Heart left ventricle (tissue), 16 donors: Measurements from ENCODE around the gene CACTIN. TPM values are rescaled to one million over a fixed set of nuclear protein-coding genes. Genes with fewer than 3 reads are reported as not detected.

ENCODE experiments used
- ATAC-seq, 4 donors: fragments of 200-7000 bp; cut with Tn5 transposase; one replicate each; pipeline ENCODE4 v1.9.1; 2020 to 2022; ENCODE audit warnings: moderate library complexity in 4 of 4, mild to moderate bottlenecking in 3 of 4, moderate number of reproducible peaks in 1 of 4
- DNase-seq, 5 donors: peaks; one replicate each; pipeline ENCODE4 v3.0.0-alpha.2; 2020
- H3K27ac ChIP-seq, 12 donors: fragments of 200-600 bp; sonication (generic) in 4 of 12; one replicate each; pipeline versions ENCODE4 v1.5.0 to v1.8.0; 2016 to 2022; ENCODE audit warnings: mild to moderate bottlenecking in 2 of 12
- H3K27me3 ChIP-seq, 9 donors: fragments of 200-600 bp; sonication (generic) in 2 of 9; one replicate each; pipeline versions ENCODE4 v1.5.1 to v1.8.0; 2016 to 2022; ENCODE audit warnings: mild to moderate bottlenecking in 3 of 9
- H3K36me3 ChIP-seq, 9 donors: fragments of 200-600 bp; sonication (generic) in 2 of 9; one replicate each; pipeline versions ENCODE4 v1.5.0 to v1.8.0; 2018 to 2022; ENCODE audit warnings: mild to moderate bottlenecking in 2 of 9
- H3K4me1 ChIP-seq, 12 donors: fragments of 200-600 bp; sonication (generic) in 4 of 12; one replicate each; pipeline versions ENCODE4 v1.5.0 to v1.8.0; 2016 to 2022; ENCODE audit warnings: mild to moderate bottlenecking in 3 of 12
- H3K4me3 ChIP-seq, 12 donors: fragments of 200-600 bp; sonication (generic) in 4 of 12; one replicate each; pipeline versions ENCODE4 v1.5.0 to v1.8.0; 2017 to 2022; ENCODE audit warnings: mild to moderate bottlenecking in 9 of 12, moderate library complexity in 4 of 12
- H3K9me3 ChIP-seq, 12 donors: fragments of 200-600 bp; sonication (generic) in 4 of 12; one replicate each; pipeline versions ENCODE4 v1.5.0 to v1.8.0; 2016 to 2022; ENCODE audit warnings: mild to moderate bottlenecking in 1 of 12
- POLR2A ChIP-seq, 2 donors: fragments of 450-650 bp; IDR thresholded peaks; one replicate each; pipeline ENCODE4 v1.6.1; 2017; ENCODE audit warnings: antibody characterized with exemption in 2 of 2, mild to moderate bottlenecking in 2 of 2, moderate library complexity in 2 of 2
- WGBS, 4 donors: extraction: QIAGEN DNeasy Blood & Tissue Kit in 2 of 4; methylation state at CpG; one replicate each; pipeline versions ENCODE4 v1.1.5 to v1.1.7; 2013 to 2018; 5-methylcytosine and 5-hydroxymethylcytosine counted together
- intact Hi-C, 10 donors: fragments of 100-400 bp; cut with DNase I; formaldehyde crosslinking; loops; one replicate each; pipeline versions ENCODE4 v1.11.1 to v1.14.2; 2022
- polyA plus RNA-seq, 2 donors: library from polyadenylated mRNA; stranded (reverse); fragments of 200-250 nt; gene quantifications; one replicate each; pipeline ENCODE4 v1.2.3, GENCODE V29; 2013
- total RNA-seq, 9 donors: library from RNA; depleted of rRNA in 2 of 9; stranded (reverse); fragments of >200 nt in 2 of 9; fragmentation: NEBNext Ultra II Directional in 3 of 9; extraction: Animal tissue kit (Norgen Biotek cat#: 25700) in 3 of 9; gene quantifications; one replicate each; pipeline versions ENCODE4 v1.1.0 to v1.2.4, GENCODE V29; 2016 to 2023
- TF ChIP-seq, protein P1 (sequence below), 12 donors: fragments of 200-600 bp; sonication (generic) in 4 of 12; IDR thresholded peaks; one replicate each; pipeline versions ENCODE4 v1.5.0 to v1.8.0; 2018 to 2022; ENCODE audit warnings: antibody characterized with exemption in 12 of 12, mild to moderate bottlenecking in 5 of 12
- donor health status: ischemic (EF 13 %, LVEDD 7.1; RV severe dilation, severe dysfunction).
- donor health status: healthy with polysubstance abuse.
- donor health status: DM: no; HTN: yes; CAD: no.
- donor health status: DM: no; HTN: no; CAD: no.
- donor health status: ischemic (EF 25% LVEDD 6.9; RV normal size, moderate dysfunction).
- donor health status: ischemic (EF 25% LVEDD 5.7; RV mildly dilated, moderate dysfunction).
- donor health status: healthy.
- donor health status: DM: yes; HTN: yes; CAD: no.
- donor health status: ischemic (EF 35%, LVEDD 5.7; RV mildly dilated, moderate dysfunction).
- donor health status: nonischemic (EF 11% LVEDD 7.7; RV severe dilation, severe dysfunction).
- donor health status: DM: yes; HTN: yes; CAD: no.
- donor health status: PGD.
- donor health status: ischemic (EF 29% LVEDD 5.4; RV normal size, mild dysfunction).
- donor health status: nonischemic (EF 23%, LVEDD 6.1; RV moderate dilation, normal function).

Gene CACTIN
- total and polyA plus RNA-seq, 11 donors, result 9.8 to 23.4 (median 14.1) TPM

DNA sequence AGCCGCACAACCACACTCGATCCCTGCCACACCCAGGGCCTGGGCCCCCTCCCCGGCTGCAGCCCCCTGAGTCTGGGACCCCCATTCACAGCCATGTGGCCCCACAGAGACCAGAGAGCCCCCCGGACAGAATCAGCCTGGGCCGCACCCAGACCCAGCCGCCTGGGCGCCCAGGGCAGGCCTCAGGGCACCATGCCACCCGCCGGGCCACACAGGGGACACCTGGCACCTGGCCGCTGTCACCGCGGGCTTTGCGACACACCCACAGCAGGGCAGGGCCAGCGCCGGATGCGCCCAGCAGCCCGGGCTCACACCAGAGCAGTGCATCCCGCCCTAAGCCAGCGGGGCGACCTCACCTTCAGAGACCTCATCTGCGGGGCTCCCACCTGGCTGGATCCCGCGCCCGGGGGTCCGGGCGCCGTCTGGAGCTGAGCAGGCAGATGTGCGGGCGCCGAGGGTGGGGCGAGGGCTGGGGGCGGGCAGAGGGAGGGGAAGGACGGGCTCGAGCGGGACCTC, 20.4 kb downstream of the CACTIN start:
- Histone ChIP-seq H3K27ac (peak overlapping the region; percentile 64 to 97 (median 88)), H3K4me3 (peak overlapping the region; percentile 42 to 84 (median 61)), H3K36me3 (peaks cover 0 to 7% (median 0%) of the 10 kb centered on the region in 9 donors), H3K4me1 (peaks cover 8 to 58% (median 38%) of the 10 kb centered on the region in 12 donors), H3K27me3 (peaks cover 0 to 11% (median 0%) of the 10 kb centered on the region in 9 donors), H3K9me3 (no peaks in the 10 kb centered on the region)
- DNase-seq, result peak in 1 of 5 donors; percentile 23
- intact Hi-C loops, result no loop called here
- WGBS, 4 donors, result 9 to 18% (median 14%) methylated on average over 12 to 35 of the region's 35 CpGs
- ATAC-seq, result peak in 1 of 4 donors; percentile 5
- TF ChIP-seq POLR2A (IDR thresholded peaks at IDR 0.05), result no peak
- TF ChIP-seq, protein P1, sequence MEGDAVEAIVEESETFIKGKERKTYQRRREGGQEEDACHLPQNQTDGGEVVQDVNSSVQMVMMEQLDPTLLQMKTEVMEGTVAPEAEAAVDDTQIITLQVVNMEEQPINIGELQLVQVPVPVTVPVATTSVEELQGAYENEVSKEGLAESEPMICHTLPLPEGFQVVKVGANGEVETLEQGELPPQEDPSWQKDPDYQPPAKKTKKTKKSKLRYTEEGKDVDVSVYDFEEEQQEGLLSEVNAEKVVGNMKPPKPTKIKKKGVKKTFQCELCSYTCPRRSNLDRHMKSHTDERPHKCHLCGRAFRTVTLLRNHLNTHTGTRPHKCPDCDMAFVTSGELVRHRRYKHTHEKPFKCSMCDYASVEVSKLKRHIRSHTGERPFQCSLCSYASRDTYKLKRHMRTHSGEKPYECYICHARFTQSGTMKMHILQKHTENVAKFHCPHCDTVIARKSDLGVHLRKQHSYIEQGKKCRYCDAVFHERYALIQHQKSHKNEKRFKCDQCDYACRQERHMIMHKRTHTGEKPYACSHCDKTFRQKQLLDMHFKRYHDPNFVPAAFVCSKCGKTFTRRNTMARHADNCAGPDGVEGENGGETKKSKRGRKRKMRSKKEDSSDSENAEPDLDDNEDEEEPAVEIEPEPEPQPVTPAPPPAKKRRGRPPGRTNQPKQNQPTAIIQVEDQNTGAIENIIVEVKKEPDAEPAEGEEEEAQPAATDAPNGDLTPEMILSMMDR (IDR thresholded peaks at IDR 0.05), result no peak

DNA sequence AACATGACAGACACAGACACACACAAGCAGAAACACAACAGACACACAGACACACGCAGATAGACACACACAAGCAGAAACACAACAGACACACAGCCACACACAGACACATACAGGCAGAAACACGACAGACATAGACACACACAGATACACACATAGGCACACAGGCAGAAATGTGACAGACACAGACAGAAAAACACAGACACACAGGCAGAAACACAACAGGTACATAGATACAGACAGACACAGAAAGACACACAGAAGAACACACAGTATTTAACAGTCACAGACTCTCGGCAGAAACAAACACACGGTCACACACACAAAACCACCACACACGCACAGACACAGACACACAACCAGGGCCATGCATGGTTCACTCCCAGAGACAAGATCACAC, 20.8 kb downstream of the CACTIN start:
- Histone ChIP-seq H3K27ac (peak overlapping the region in 10 of 12 donors; percentile 78 to 97 (median 88)), H3K4me3 (peak overlapping the region; percentile 42 to 84 (median 61)), H3K36me3 (peaks cover 0 to 3% (median 0%) of the 10 kb centered on the region in 9 donors), H3K4me1 (peaks cover 8 to 58% (median 38%) of the 10 kb centered on the region in 12 donors), H3K9me3 (no peaks in the 10 kb centered on the region), H3K27me3 (peaks cover 0 to 11% (median 0%) of the 10 kb centered on the region in 9 donors)
- no peak for ATAC-seq
- intact Hi-C loops, result no loop called here
- TF ChIP-seq, protein P1 (IDR thresholded peaks at IDR 0.05), result no peak
- no peak for TF ChIP-seq POLR2A (IDR thresholded peaks at IDR 0.05)
- DNase-seq, result no peak
- 36 to 58% (median 50%) methylated on average over 5 of the region's 5 CpGs for WGBS, 4 donors

DNA sequence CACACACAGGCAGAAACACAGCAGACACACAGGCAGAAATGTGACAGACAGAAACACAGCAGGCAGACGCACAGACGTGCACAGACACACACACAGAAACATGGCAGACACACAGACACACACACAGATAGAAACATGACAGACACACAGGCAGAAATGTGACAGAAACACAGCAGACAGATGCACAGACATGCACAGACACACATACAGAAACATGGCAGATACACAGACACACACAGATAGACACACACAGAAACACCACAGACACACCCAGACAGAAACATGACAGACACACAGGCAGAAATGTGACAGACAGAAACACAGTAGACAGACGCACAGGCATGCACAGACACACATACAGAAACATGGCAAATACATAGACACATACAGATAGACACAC, 21.2 kb downstream of the CACTIN start:
- H3K9me3 ChIP-seq, result no peaks in the 10 kb centered on the region
- TF ChIP-seq, protein P1 (IDR thresholded peaks at IDR 0.05), result no peak
- TF ChIP-seq POLR2A (IDR thresholded peaks at IDR 0.05), result no peak
- ATAC-seq (no peak), DNase-seq (no peak)
- intact Hi-C loops, result no loop called here
- peaks cover 8 to 58% (median 38%) of the 10 kb centered on the region in 12 donors for H3K4me1 ChIP-seq
- peak overlapping the region in 11 of 12 donors; percentile 42 to 84 (median 61) for H3K4me3 ChIP-seq
- peak overlapping the region in 7 of 12 donors; percentile 2 to 94 (median 82) for H3K27ac ChIP-seq
- H3K27me3 ChIP-seq, result peaks cover 0 to 11% (median 0%) of the 10 kb centered on the region in 9 donors
- H3K36me3 ChIP-seq, result no peaks in the 10 kb centered on the region
- 41 to 63% (median 59%) methylated on average over 3 of the region's 3 CpGs for WGBS, 4 donors

DNA sequence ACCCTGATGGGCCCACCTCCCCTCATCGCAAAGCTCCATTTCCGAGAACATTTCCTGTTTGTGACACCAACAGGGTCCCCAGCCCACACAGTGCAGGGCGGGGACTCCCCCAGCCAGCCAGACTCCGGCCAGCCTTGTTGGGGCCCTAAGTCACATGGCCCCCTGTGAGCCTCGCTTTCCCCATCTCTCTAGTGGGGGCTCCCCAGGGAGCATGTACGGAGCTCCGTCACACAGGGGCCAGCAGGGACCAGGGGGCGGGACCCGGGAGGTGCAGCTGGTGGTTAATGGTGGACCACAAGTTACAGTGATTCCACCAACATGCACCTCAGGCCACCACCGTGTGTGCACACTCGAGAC, 21.6 kb downstream of the CACTIN start:
- Histone ChIP-seq H3K4me1 (peaks cover 8 to 54% (median 36%) of the 10 kb centered on the region in 12 donors), H3K36me3 (peaks cover 0 to 2% (median 0%) of the 10 kb centered on the region in 9 donors), H3K4me3 (peak overlapping the region in 10 of 12 donors; percentile 42 to 84 (median 62)), H3K27ac (peak overlapping the region in 8 of 12 donors; percentile 2 to 91 (median 28)), H3K27me3 (peaks cover 0 to 11% (median 0%) of the 10 kb centered on the region in 9 donors), H3K9me3 (no peaks in the 10 kb centered on the region)
- ATAC-seq (no peak), DNase-seq (peak in 1 of 5 donors; percentile 10)
- WGBS, 4 donors, result 36 to 50% (median 43%) methylated on average over 8 to 11 of the region's 11 CpGs
- TF ChIP-seq, protein P1 (IDR thresholded peaks at IDR 0.05), result no peak
- no peak for TF ChIP-seq POLR2A (IDR thresholded peaks at IDR 0.05)
- intact Hi-C loops, result no loop called here
